SHP77 treated with DMSO at 0.1 percent for 48 hours (cell line): ENCODE results near the gene PTPRT.

Source experiments
- DNase-seq: peaks from one replicate; lab custom pipeline; 2025; lab: John Stamatoyannopoulos, UW

The PTPRT gene

GRCh38 chr20:43022568-43022967, 167.1 kb downstream of the PTPRT start:
- DNase-seq = no peak

DNA sequence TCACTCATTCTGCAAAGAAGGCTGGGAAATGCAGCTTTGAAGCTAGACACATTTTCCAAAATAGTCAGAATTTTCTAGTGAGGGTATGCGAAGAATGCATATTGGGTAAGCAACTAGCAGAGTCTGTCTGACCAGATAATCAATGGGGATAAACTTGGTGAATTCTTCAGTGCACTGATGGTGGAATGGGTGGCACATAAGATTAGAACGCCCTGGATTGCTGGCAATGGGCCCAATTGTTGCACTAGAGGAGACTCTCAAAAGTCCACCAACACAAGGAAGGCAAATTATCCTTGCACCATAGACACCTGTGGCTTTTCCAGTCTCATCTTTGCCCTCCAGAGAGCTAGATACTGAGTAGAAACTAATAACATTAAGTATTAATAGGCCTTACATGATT, 167.6 kb downstream of the PTPRT start:
- DNase-seq = no peak

- no peak for DNase-seq
Observed at GRCh38 chr20:43017241-43018030, 172.3 kb downstream of the PTPRT start.

GRCh38 chr20:43016257-43016656, 173.4 kb downstream of the PTPRT start:
- no peak for DNase-seq

DNA sequence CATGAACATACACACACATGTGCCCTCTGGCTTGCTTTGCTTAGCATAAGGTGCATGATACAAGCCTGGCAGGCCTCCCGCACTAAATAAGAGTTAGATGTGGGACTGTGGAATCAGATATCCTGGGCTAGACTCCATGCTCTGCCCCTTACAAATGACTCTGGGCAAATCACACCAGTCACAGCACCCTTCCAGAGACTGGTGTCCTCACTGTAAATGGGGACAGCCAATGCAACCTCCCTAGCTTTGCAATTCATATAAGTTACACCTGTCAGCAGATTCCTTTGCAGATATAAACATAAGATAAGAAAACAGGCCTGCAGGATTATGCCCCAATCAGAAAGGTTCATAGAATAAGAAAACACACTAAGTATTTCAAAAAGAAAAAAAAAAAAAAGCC, 174.1 kb downstream of the PTPRT start:
- DNase-seq = no peak

- no peak for DNase-seq
Observed at GRCh38 chr20:43014206-43014605, 175.5 kb downstream of the PTPRT start.

- DNase-seq = no peak
Observed at GRCh38 chr20:43011491-43011890, 178.2 kb downstream of the PTPRT start.

DNA sequence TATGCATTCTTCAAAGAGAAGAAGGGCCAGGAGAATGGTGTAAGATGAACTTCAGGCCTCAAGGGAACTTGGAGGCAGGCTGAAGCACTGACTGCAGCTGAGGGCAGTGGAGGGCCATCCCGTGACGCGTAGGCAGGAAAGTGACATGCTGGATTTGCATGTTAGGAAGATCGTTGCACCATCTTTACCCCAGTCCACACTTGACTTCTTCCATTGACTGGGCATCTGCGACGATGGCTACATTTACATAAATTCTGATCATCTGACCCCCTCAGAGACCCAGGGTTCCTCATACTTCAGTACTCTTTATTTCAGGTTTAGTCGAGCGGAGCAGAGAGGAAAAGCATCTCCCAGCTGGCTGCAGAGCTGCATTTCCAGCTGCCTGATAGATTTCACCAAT, 180.2 kb downstream of the PTPRT start:
- DNase-seq = no peak

- DNase-seq = no peak
Observed at GRCh38 chr20:43007525-43007924, 182.2 kb downstream of the PTPRT start.

GRCh38 chr20:43006651-43007375, 182.9 kb downstream of the PTPRT start:
- DNase-seq = no peak

DNA sequence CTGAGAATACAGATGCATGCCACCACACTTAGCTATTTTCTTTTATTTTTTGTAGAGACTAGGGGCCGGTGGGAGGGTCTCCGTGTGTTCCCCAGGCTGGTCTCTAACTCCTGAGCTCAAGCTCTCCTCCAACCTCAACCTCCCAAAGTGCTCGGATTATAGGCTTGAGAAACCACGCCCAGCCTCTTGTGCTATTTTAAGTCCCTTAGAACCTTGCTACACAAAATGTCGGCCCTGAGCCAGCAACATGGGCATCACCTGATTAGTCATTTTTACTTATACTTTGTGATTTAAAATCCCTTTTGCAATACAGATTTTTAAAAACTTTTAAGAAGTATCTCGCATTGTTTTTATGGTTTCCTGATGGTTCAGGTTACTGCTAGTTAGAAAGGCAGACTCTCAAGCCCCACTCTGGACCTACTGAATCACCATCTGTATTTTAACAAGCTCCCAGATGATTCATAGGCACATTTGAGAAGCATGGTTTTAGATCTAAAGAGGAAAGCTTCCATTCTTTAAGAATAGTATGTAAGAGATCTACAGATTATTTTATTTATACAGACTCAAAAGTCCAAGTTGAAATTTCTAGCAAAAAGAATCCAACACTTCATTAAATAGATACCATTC, 186.3 kb downstream of the PTPRT start:
- DNase-seq = no peak

DNA sequence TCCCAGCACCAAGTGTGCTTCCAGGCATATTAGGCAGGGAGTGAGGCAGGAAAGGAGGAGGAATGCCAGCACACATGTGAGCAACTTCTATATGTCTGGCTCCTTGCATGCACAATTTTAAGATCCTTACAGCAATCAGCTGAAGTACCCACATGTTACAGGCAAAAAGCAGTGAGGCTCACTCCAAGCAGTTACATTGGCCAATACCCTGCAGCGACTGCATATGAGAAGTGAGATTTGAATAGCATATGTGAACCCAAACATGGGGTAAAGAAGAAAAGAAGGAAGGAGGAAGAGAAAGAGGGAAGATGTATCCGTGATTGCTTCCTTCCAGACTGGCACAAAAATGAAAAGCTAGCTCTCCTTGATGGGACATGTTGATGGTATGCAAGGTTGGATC, 193.6 kb downstream of the PTPRT start:
- DNase-seq = no peak

DNA sequence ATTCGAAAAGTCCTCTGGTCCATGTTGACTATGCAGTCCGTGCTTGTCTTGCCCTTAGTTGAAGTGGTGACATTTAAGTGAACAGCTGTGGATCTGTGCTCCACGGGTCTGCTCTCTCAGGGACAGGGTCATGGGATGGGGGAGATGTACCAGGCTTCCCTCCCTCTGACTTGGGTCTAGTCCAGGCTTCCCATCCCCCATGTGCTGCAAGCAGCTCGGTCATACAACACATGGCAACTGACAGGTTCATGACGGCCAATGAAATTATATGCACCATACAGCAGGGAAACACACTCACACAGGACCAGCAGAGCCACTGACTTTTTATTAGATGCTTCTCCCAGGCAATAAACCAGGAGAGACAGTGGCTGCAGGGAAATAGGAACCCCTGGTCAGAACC, 201.4 kb downstream of the PTPRT start:
- no peak for DNase-seq

DNA sequence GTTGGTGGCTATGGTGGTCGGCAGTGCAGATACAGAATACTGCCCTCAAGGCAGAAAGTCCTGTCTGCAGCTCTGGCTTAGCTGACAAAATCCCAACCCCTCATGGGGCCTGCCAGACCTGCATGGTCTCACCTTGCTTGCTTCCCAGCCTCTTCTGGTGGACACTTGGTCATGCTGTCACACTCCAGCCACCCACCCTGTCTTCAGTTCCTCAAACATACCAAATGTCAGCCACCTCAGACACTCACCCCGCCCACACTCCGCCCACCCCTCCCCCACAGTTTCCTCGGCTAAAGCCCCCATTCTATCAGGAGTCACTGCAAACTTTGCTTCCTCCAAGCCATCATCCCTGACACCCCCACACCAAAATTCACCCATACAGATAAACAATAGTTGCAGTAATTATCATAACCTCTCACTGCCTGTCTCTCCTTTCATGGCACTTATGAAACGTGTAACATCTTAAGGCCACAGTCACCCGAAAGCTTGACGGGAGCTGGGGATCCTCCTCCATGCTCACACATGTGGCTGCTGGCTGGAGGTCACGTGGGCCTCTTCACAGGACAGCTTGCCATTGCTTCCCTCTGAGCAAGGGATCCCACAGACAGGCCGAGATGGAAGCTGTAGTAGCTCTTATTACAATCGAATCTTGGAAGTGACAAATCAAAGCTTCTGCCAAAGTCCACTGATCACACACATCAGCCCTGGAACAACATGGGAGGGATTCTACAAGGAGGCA, 202.2 kb downstream of the PTPRT start:
- no peak for DNase-seq

GRCh38 chr20:42986143-42986773, 203.4 kb downstream of the PTPRT start:
- DNase-seq = no peak

DNA sequence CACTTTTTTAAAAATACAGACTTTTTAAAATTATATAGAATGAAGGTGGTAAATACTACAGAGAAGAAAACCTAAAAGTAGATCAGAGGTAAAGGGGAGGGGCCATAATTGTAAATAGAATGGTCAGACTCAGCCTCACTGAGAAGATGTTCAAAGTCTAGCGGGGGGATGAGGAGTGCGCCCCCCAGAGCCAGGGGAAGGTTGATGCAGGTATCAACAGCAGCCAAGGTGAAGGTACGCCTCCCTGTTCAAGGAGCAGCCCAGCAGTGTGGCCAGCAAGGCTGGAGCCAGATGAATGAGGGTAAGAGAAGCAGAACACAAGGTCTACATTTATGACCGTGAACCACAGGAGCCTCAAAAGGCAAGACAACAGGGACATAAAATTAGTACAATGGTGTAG, 204.1 kb downstream of the PTPRT start:
- no peak for DNase-seq

- no peak for DNase-seq
Observed at GRCh38 chr20:42982218-42982617, 207.5 kb downstream of the PTPRT start.

- DNase-seq = no peak
Observed at GRCh38 chr20:42981253-42981652, 208.5 kb downstream of the PTPRT start.

DNA sequence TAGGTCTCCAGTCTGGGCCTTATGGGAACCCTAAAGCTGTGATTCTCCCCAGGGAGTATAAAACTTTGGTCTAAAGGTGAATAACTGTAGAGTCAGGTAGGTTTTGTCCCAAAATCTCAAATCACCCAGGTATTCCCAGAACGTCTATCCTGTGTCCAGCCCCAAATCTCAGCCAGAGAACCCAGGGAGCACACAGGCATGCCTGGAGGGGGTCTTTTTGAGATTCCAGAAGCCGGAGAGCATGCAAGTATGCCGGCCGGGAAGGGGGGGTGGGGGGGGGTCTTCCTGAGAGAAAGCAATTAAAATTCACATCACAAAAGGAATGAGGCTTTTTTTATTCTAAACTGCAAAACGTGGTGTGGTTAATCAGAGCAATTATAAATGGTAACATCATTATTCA, 210.0 kb downstream of the PTPRT start:
- no peak for DNase-seq

DNA sequence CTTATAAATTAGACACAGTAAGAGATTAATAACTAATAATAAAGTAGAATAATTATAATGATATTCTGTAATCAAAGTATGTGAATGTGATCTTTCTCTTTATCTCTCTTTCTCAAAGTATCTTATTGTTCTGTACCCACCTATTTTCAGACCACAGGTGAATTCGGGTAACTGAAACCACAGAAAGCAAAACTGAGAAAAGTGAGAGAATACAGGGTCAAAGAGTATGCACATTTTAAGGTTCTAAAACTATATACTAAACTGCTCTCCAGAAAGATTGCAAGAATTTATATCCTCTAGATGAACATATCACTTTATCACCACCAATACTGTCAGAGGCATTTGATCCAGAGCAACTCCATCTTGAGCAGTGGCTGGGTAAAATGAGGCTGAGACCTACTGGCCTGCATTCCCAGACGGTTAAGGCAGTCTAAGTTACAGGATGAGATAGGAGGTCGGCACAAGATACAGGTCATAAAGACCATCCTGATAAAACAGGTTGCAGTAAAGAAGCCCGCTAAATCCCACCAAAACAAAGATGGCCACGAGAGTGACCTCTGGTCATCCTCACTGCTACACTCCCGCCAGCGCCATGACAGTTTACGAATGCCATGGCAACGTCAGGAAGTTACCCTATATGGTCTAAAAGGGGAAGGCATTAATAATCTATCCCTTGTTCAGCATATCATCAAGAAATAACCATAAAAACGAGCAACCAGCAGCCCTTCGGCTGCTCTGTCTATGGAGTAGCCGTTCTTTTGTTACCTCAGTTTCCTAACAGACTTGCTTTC, 211.3 kb downstream of the PTPRT start:
- DNase-seq = no peak

DNA sequence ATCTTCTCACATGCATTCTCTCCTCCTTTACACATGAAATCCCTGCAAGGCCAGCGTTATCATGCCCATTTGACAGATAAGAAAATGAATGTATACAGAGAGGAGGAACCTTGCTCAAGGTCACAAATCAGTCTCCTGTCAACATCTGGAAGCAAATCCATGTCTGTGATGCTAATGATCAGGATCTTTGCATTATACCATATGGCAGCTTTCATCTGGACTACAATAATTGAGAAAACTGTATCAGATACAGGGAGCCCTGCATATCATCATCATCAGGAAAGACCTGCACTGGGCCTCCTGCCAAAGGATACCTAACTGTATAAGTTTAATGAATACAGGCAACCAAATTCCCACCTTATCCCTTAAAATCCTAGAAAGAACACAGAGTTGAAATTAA, 213.7 kb downstream of the PTPRT start:
- DNase-seq = no peak
